Activated CD4-positive, alpha-beta T cell treated with anti-CD3 and anti-CD28 coated beads, Interleukin-2, amount 10 ng/mL, durations not matched to agents 7 days and 5 days (primary cell): ENCODE data around the gene DMAC2. TPM values are rescaled to one million over a fixed set of nuclear protein-coding genes. Genes with fewer than 3 reads are reported as not detected.
"Not testable (repeated sequence)": the region's sequence is repeated elsewhere in the genome, so short reads cannot be mapped to it uniquely, and the experiment has no call there.

Experiments used
- CTCF ChIA-PET: fragments of 350-600 bp; sonication (Branson Sonifier 250); formaldehyde crosslinking; loops from one replicate; lab custom pipeline; 2021; ENCODE audit warnings: antibody characterized with exemption; lab: Charles Lee
- POLR2A ChIA-PET: fragments of 350-600 bp; sonication (Branson Sonifier 250); formaldehyde crosslinking; loops from one replicate; lab custom pipeline; 2021; ENCODE audit warnings: antibody characterized with exemption; lab: Charles Lee
- DNase-seq: peaks from one replicate; pipeline ENCODE4 v3.0.0-alpha.2; 2020
- H3K27ac Mint-ChIP-seq: one replicate; pipeline ENCODE4 v1.8.0; 2021; ENCODE audit warnings: mild to moderate bottlenecking, moderate library complexity, mixed read lengths
- H3K27me3 Mint-ChIP-seq: one replicate; pipeline ENCODE4 v1.8.0; 2021; ENCODE audit warnings: mixed read lengths
- H3K36me3 Mint-ChIP-seq: one replicate; pipeline ENCODE4 v1.8.0; 2021; ENCODE audit warnings: low read depth, mixed read lengths
- H3K4me1 Mint-ChIP-seq: one replicate; pipeline ENCODE4 v1.8.0; 2021; ENCODE audit warnings: mixed read lengths
- H3K4me3 Mint-ChIP-seq: one replicate; pipeline ENCODE4 v1.8.0; 2021; ENCODE audit warnings: mild to moderate bottlenecking, moderate library complexity, mixed read lengths
- H3K9me3 Mint-ChIP-seq: one replicate; pipeline ENCODE4 v1.8.0; 2021; ENCODE audit warnings: mixed read lengths
- total RNA-seq, 2 experiments: library from RNA; stranded (reverse); gene quantifications; one replicate each; pipeline ENCODE4 v1.2.3, GENCODE V29; 2021

The DMAC2 gene
- 10 to 100 TPM; 48.9 to 54.1 TPM for total RNA-seq

DNA sequence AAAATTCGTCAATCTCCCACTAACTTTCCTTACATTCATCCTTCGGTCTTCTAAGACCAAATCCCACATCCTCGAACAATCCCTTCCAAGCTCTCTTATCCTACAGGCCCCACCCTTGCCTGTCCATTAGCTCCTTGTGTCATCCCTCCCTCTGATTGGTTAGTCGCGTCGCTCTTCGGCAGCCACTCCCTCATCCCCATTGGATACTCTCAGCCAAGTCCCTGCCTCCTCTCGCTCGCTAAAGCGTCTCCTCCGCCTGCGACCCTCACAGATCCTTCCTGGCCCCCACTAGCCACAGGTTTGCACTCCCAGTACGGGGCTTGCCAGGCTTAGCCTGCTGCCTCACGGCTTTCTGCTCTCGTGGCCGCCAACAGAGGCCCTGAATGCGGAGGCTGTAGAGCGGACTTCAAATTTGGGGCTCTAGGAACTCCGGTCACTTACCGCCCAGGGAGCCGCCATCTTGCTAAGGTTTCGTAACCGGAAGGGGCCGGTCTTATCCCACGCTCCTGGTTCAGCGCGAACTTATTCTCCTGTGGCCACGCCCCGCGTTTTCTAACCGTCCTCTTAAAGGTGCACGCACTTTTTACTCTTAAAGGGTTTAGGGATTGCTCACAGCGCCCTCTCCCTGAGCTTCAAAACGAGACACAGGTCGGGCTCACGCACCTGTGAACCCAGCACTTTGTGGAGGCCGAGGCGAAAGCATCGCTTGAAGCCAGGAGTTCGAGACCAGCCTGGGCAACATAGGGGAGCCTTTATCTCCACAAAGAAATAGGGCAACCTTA lies at the start of gene DMAC2:
Gene DMAC2 (minus strand): TSS at position 472 of the 782 bp plus-strand sequence. CDS start 13 bp downstream, at position 459.
- CTCF ChIA-PET, result interaction anchor here (0.9 to 3.2 kb wide), 15 partner anchors 8 to 177 kb away, joined by 3 to 27 read pairs (median 4); no protein-coding TSS in a partner anchor
- POLR2A ChIA-PET, result no interaction called here
- DNase-seq, result peak; percentile 99
- H3K4me1 Mint-ChIP-seq, result peaks cover 30% of the 10 kb centered on the region
- peaks cover 5% of the 10 kb centered on the region for H3K27me3 Mint-ChIP-seq
- no peak within 1 kb of the TSS for H3K4me3 Mint-ChIP-seq
- H3K27ac Mint-ChIP-seq, result peak within 1 kb of the TSS; percentile 60
- no peaks in the 10 kb centered on the region for H3K9me3 Mint-ChIP-seq
- peaks cover 9% of the 10 kb centered on the region for H3K36me3 Mint-ChIP-seq

DNA sequence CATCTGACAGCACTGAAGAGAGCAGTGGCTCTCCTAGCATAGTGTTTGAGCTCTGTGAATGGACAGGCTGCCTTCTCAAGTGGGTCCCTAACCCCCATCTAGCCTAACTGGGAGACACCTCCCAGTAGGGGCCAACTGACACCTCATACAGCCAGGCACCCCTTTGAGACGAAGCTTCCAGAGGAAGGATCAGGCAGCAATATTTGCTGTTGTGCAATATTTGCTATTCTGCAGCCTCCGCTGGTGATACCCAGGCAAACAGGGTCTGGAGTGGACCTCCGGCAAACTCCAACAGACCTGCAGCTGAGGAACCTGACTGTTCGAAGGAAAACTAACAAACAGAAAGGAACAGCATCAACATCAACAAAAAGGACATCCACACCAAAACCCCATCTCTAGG lies 47.2 kb upstream of the DMAC2 start:
- CTCF ChIA-PET, result interaction anchor here (0.6 kb wide), 1 partner anchor 151 kb away, joined by 3 read pairs; no protein-coding TSS in a partner anchor
- H3K4me3 Mint-ChIP-seq, H3K9me3 Mint-ChIP-seq, H3K36me3 Mint-ChIP-seq, DNase-seq, H3K27ac Mint-ChIP-seq, POLR2A ChIA-PET, H3K4me1 Mint-ChIP-seq: not testable (repeated sequence)
- peaks cover 42% of the 10 kb centered on the region for H3K27me3 Mint-ChIP-seq

DNA sequence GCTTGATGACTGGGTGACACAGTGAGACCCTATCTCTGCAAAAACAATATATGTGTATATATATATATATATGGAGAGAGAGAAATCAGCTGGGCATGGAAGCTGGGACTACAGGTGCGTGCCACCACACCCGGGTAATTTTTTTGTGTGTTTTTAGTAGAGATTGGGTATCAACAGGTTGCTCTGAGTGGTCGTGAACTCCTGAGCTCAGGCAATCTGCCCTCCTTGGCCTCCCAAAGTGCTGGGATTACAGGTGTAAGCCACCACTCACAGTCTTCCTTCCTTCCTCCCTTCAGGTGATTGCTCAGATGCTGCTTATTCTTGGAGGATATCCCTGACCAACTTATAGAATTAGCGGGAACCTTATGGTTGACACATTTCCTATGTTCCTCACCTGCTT lies 45.1 kb upstream of the DMAC2 start:
- Mint-ChIP-seq H3K27me3 (peaks cover 45% of the 10 kb centered on the region), H3K36me3 (no peaks in the 10 kb centered on the region), H3K4me1 (no peaks in the 10 kb centered on the region), H3K9me3 (peaks cover 8% of the 10 kb centered on the region), H3K4me3 (no peak overlapping the region), H3K27ac (no peak overlapping the region)
- POLR2A ChIA-PET, result no interaction called here
- CTCF ChIA-PET, result no interaction called here
- no peak for DNase-seq

DNA sequence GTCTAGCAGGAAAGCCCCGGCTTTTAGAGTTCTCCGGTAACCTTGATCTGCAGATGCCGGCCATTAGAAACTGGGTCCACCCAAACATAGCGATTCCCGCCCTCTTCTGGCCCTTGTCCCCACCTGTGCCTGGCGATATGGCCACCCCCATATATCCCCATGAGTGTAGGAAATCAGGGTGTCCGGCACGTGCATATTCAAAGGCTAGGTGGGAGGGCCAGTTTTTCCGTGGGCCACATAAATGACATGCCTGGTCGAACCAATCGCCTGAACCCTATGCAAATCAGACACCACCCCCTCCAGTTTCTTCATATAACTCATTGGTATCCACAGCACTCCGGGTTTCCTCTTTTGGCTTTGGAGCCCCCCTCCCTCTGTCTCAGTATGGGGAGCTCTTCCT lies 40.6 kb upstream of the DMAC2 start:
- CTCF ChIA-PET, result interaction anchor here (0.6 kb wide), 1 partner anchor 118 kb away, joined by 3 read pairs; no protein-coding TSS in a partner anchor
- Mint-ChIP-seq H3K27ac (no peak overlapping the region), H3K36me3 (no peaks in the 10 kb centered on the region), H3K4me1 (no peaks in the 10 kb centered on the region), H3K4me3 (no peak overlapping the region), H3K9me3 (no peaks in the 10 kb centered on the region), H3K27me3 (peaks cover 29% of the 10 kb centered on the region)
- POLR2A ChIA-PET, result no interaction called here
- no peak for DNase-seq

DNA sequence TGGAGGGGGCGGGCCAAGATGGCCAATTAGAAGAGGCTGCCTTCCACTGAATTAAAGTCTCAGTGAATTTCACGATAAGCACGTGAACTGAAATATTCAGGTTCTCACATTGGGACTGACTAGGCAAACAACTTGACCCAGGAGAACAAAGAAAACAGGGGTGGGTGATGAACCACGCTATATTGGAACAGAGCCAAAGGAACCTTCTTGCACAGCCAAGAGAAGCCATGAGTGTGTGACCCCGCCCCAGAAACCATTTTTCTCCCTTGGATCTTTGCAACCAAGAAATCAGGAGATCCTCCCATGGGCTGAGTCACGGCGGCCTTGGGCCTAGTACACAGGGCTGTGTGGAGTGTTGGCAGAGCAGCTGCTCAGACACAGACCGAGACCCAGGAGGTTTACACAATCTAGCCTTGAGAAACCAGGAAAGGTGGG lies 40.1 kb upstream of the DMAC2 start:
- Mint-ChIP-seq H3K9me3 (no peaks in the 10 kb centered on the region), H3K36me3 (no peaks in the 10 kb centered on the region), H3K4me1 (no peaks in the 10 kb centered on the region), H3K4me3 (no peak overlapping the region), H3K27ac (no peak overlapping the region), H3K27me3 (peaks cover 25% of the 10 kb centered on the region)
- POLR2A ChIA-PET, result no interaction called here
- CTCF ChIA-PET, result interaction anchor here (1.5 kb wide), 1 partner anchor 18 kb away, joined by 4 read pairs; no protein-coding TSS in a partner anchor
- DNase-seq, result no peak

DNA sequence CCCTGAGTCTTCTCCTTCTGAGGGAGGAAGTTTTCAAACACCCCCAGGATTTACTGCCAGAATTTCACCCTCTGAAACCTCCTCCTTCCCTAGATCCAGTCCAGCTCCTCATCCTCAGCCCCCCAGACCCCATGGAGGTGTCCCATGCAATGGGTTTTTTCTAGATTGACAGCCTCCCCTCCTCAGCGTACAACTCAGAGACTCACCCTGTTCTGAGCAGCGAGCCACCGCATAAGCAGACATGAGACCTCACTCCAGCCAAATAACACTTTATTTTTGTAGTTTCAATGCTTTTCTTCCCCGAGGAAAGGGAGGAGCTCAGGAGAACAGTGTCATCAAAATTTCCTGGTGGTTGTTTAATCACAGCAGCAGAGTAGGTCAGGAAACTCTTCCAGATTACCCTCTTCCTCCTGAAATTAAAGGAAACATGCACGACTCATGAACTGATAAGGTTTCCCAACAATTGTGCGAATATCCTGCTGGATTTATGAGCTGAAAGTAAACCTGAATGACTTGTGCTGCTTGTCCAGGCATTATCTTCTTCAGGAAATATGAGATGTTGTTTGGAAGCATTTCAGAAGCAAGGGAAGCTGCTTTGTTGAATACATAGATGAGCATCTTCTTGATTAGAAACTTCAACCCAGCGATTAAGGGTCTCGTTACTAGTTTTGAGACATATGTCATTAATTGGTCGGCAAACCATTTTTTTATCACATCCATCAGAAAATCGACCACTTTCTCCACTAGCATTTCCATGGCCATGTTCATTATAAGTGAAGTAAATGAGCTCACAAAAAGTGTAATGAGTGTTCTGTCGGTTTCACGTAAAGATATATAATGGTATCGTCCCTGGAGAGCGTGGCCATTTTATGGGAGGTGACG lies 39.4 kb upstream of the DMAC2 start:
- Mint-ChIP-seq H3K27ac (no peak overlapping the region), H3K4me1 (no peaks in the 10 kb centered on the region), H3K36me3 (no peaks in the 10 kb centered on the region), H3K27me3 (peaks cover 21% of the 10 kb centered on the region), H3K4me3 (no peak overlapping the region), H3K9me3 (no peaks in the 10 kb centered on the region)
- no peak for DNase-seq
- CTCF ChIA-PET, result interaction anchor here (1.5 kb wide), 1 partner anchor 19 kb away, joined by 4 read pairs; no protein-coding TSS in a partner anchor
- POLR2A ChIA-PET, result no interaction called here

DNA sequence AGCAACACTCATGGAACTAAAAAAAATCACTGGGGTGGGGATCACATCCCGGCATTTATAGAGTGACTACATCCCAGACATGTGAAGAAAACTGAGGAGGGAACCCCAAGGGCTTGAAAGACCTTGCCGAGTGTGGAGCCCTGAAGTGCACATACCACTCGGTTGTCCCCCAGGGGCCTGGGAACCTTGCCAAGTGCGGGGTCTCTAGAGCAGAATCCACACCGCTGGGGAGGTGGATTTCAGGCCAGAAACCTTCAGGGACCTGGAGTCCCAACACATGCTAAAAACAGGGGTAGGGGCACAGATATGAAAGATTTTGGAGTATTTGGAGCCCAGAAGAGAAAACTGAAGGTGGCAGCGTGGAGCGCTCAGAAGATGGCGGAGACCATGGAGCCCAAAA lies 38.5 kb upstream of the DMAC2 start:
- H3K36me3 Mint-ChIP-seq, result no peaks in the 10 kb centered on the region
- H3K4me3 Mint-ChIP-seq, result no peak overlapping the region
- no peak overlapping the region for H3K27ac Mint-ChIP-seq
- CTCF ChIA-PET, result interaction anchor here (1.5 kb wide), 1 partner anchor 20 kb away, joined by 4 read pairs; no protein-coding TSS in a partner anchor
- no peak for DNase-seq
- peaks cover 18% of the 10 kb centered on the region for H3K27me3 Mint-ChIP-seq
- POLR2A ChIA-PET, result no interaction called here
- H3K9me3 Mint-ChIP-seq, result no peaks in the 10 kb centered on the region
- H3K4me1 Mint-ChIP-seq, result no peaks in the 10 kb centered on the region

DNA sequence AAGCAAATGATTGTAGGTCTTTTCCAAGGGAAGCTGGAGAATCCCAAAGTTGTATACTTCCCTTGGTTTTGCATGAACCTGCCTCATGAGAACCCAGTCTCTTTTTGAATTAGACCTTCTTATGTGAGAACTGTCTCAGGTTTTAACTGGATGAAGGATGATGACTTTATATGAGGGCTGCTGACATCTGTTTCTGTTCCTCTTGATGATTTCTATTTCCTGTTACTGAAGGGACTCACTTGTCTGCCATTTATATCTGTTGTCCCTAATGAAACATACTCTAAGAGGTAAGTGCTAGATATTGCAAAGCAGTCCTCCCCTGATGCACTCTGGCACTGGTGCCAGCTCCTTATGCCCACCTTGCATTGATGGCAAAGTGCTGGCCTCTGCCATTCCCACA lies 36.9 kb upstream of the DMAC2 start:
- no peaks in the 10 kb centered on the region for H3K4me1 Mint-ChIP-seq
- H3K36me3 Mint-ChIP-seq, result no peaks in the 10 kb centered on the region
- ChIA-PET POLR2A (no interaction called here), CTCF (no interaction called here)
- peaks cover 19% of the 10 kb centered on the region for H3K27me3 Mint-ChIP-seq
- no peak overlapping the region for H3K27ac Mint-ChIP-seq
- no peak overlapping the region for H3K4me3 Mint-ChIP-seq
- DNase-seq, result no peak
- H3K9me3 Mint-ChIP-seq, result no peaks in the 10 kb centered on the region

DNA sequence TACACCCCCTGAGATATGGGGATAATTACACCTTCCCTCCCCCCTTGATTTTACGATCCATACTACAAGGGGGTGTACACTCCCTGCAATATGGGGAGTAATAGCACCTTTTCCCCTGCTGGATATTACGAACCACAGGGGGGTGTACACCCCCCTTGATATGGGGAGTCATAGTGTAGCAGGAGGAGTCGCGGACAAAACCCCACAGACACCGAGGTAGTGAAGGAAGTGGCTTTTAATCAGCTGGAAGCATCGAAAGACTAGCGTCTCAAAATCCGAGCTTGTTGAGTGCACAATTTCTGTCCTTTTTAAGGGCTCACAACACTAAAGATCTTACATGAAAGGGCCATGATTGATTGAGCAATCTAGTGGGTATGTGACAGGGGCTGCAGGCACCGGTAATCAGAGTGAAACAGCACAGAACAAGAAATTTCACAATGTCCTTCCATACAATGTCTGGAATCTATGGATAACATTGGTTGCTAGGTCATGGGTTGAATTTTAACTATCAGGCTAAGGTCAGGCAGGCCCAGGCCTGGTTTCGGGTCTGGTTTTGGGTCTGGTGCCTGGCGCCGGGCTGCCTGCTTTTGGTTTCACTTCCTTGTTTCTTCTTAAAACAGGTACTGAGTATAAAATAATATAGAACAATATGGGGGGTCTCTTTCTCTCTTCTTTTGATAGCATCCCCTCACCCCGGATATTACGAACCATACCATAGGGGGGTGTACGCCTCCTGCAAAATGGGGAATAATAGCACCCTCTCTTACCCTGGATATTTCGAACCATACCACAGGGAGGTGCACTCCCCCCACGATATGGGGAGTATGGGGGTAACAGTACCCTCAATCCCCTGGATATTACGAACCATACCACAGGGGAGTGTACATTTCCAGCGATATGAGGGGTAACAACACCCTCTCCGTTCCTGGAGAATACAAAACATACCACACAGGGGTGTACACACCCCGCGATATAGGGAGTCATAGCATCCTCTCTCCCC lies 23.8 kb upstream of the DMAC2 start:
- H3K36me3 Mint-ChIP-seq, POLR2A ChIA-PET, H3K9me3 Mint-ChIP-seq, CTCF ChIA-PET, DNase-seq: not testable (repeated sequence)
- peaks cover 14% of the 10 kb centered on the region for H3K27me3 Mint-ChIP-seq
- peaks cover 13% of the 10 kb centered on the region for H3K4me1 Mint-ChIP-seq
- H3K27ac Mint-ChIP-seq, result peak overlapping the region; percentile 80
- peak overlapping the region; percentile 17 for H3K4me3 Mint-ChIP-seq

DNA sequence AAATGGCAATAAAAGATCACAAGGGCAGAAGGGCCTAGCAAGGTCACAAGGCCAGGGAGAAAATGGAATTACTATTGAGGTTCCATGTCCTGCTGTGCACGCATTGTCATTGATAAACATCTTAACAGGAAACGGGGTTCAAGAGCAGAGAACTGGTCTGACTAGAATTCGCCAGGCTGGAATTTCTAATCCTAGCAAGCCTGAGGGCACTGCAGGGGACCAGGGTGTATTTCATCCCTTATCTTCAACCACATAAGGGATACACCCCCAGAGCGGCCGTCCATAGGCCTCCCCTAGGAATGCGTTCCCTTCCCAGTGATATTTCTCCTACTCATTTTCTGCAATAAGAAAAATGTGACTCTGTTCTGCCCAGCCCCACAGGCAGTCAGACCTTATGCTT lies 22.8 kb upstream of the DMAC2 start:
- H3K4me3 Mint-ChIP-seq, result no peak overlapping the region
- peaks cover 24% of the 10 kb centered on the region for H3K4me1 Mint-ChIP-seq
- peaks cover 11% of the 10 kb centered on the region for H3K27me3 Mint-ChIP-seq
- ChIA-PET CTCF (no interaction called here), POLR2A (no interaction called here)
- no peaks in the 10 kb centered on the region for H3K36me3 Mint-ChIP-seq
- DNase-seq, result no peak
- H3K9me3 Mint-ChIP-seq, result no peaks in the 10 kb centered on the region
- no peak overlapping the region for H3K27ac Mint-ChIP-seq

DNA sequence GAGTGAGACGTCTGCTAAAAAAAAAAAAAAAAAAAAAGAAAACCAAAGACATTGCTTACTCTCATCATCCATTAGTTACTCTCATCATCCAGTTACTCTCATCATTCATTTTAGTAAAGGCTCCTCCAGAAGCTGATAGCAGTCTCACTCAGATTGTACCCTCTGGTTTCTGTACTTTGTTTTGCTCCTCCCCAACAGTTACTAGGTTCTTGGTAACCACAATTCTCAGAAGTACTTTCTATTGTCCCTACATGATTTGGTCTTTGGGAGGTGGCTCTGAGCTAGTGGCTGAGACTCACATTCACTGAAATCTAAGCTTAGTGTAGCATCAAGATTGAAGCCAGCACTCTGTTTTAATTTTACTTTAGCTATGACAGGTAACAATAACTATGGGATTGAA lies 17.5 kb upstream of the DMAC2 start:
- Mint-ChIP-seq H3K4me3 (peak overlapping the region; percentile 38), H3K4me1 (peaks cover 48% of the 10 kb centered on the region), H3K9me3 (no peaks in the 10 kb centered on the region), H3K27ac (peak overlapping the region; percentile 26), H3K36me3 (peaks cover 2% of the 10 kb centered on the region), H3K27me3 (peaks cover 8% of the 10 kb centered on the region)
- POLR2A ChIA-PET, result interaction anchor here (0.5 to 1.0 kb wide), 2 partner anchors 313 to 403 kb away, joined by 3 to 5 read pairs; partner anchors contain the start of gene RPS19
- CTCF ChIA-PET, result interaction anchor here (0.6 to 2.2 kb wide), 7 partner anchors 9 to 1014 kb away, joined by 3 to 8 read pairs (median 4); partner anchors contain the start of gene DMAC2
- peak; percentile 48 for DNase-seq
